Fibroblast of skin of back (primary cell): ENCODE results near the gene AURKAIP1.
"Not testable (repeated sequence)": the region's sequence is repeated elsewhere in the genome, so short reads cannot be mapped to it uniquely, and the experiment has no call there.

Experiments used
- DNase-seq: peaks from one replicate; pipeline ENCODE4 v3.0.0-alpha.2; 2013

The AURKAIP1 gene

GRCh38 chr1:1406101-1406820 lies 31.3 kb upstream of the AURKAIP1 start:
- no peak for DNase-seq

- no peak for DNase-seq
Observed at GRCh38 chr1:1403653-1404052, 28.6 kb upstream of the AURKAIP1 start.

- DNase-seq = not testable (repeated sequence)
Observed at GRCh38 chr1:1402901-1403392, 27.9 kb upstream of the AURKAIP1 start.

- DNase-seq = peak; percentile 52
Observed at GRCh38 chr1:1402072-1402900, 27.3 kb upstream of the AURKAIP1 start.

GRCh38 chr1:1401457-1402010 lies 26.5 kb upstream of the AURKAIP1 start:
- DNase-seq = no peak

DNA sequence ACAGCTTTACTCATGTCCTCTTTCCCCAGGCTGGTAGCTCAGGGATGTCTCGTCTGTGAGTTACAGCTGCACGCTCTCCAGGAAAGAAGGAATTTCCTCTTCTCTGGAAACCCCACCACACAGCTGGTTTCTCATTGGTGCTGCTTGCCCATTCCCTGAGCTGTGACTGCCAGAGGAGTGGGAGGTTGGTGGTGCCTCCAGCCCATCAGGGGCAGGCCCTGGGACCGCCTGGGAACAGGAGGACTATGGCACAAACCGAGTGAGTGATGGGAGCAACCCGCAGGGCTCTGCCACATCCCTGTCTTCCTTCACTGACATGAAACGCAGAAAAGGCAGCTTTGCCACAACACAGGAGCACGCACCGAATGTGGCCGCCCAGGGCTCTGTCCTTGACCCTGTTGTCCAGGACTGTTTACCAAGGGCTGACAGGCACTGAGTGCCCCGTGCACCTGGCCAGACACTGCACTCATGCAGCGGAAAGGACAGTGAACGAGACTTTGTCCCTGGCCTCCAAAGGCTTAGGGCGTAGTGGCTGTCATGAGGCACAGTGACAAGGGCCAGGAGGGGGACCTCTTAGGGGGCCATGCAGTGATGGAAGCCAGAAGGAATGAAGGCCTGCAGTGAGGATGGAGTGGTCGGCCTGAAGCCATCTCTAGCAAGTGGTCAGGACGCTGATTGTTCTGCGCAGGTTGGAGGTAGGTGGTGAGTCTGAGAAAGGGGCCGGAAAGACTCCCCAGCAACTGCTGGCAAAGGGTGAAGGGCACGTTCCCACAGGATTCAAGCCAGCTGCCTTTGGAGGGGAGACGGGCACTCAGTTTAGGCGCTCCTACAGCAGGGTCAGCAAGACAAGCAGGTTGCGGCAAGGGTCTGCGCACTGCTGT lies 25.8 kb upstream of the AURKAIP1 start:
- no peak for DNase-seq

DNA sequence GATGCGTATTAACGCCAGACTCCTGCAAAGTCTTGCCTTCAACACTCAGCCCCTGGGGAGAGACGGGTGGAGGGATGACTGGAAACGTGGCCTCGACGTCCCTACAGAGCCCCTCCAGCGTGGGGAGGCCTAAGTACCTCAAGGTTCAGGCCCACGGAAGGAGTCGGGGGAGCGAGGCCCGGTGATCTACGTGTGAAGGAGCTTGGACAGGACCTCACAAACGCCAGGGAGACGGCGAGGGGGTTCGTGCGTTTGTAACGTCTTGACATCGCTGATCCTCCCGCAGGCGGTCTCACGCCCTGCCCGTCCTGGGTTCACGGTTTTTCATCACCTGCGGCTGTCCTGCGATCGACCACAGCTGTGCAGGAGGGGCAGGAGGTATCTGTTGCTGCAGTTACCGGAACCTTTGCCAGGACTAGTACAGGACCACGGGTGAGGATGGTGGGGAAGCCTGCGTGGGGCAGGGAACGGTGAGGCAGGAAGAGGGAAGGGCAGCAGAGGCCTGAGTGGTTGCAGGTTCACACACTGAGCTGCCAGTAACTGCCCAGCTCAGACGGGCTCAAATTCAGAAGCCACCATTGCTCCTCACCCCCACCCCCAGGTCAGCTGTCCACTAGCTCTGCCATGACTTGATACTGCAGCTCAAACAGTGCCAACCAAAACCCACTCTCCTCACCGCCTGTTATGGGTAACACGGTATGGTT lies 25.0 kb upstream of the AURKAIP1 start:
- no peak for DNase-seq

- peak; percentile 98 for DNase-seq
Observed at GRCh38 chr1:1399187-1399871, 24.3 kb upstream of the AURKAIP1 start, which contains the start of gene CCNL2. TSS of gene CCNL2 (minus strand) at chr1:1399335. CDS start at chr1:1399306, 29 bp downstream.

DNA sequence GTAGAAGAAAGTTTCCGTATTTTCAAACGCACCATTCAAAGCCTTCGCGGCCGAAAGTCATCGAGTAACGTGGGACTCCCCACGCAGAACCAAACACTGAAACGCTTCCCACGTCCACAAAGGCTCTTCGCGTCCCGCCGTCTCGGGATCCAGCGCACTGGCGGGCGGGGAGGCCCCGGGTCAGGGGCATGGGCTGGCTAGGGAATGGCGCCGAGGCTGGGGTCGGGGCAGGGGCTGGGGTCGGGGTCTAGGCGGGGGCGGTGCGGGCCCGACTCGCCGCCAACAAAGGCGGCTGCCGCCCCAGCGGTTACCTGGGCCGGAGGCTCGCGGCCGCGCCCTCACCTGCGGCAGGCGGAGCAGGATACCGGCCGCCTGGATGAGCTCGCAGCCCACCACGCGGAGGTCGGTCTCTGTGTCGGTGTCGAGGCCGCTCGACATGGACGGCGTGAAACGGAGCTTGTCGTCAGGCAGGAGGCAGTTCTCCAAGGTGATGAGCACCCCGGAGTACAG lies 23.7 kb upstream of the AURKAIP1 start:
- DNase-seq = no peak

DNA sequence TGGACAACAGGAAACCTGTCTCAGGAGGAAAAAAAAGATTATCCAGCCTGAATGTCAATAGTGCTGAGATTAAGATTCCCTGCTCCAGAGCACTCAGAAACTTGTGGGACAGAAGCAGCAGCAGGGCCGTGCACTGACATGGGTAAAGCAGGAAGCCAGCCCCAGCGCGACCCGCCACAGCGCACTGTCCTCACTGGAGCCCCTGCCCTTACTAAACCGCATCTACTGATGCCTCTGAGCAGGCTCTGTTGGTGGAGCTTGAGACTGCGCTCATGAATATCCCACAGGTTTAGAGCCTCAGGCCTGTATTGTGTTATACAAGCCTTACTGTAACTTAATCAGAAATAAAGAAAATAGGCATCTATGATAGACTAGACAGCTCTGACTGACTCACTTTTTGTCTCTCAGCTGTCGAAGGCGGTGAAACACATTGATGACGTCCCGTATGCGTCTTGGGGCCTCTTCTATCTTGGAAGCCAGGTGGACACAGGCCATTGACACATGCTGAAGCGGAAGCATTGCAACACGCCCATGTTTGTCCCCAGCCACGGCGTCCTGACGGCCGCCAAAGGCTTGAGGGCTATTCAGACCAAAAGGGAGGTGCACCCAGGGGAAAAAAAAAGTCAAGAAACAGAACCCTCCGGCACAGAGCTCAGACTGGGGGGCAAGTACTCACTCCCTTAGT lies 23.0 kb upstream of the AURKAIP1 start:
- DNase-seq = no peak

DNA sequence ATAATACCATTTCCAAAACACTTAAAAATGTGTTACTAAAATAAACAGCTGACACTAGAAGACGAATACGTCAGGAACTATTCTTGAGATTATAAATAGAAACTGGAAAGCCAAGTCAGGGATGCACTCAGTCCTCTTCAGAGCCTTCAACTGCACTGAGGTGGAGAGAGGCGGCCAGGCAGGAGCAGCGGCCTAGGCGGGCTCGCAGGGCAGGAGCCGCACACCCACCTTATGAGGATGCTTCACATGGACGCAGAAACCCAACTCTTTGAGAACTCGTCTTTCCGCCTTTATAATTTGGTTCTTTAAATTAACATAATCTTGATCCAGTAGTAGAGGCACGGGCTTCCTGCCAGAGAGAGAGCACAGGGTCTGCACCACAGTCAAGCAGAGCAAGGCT lies 20.2 kb upstream of the AURKAIP1 start:
- no peak for DNase-seq

DNA sequence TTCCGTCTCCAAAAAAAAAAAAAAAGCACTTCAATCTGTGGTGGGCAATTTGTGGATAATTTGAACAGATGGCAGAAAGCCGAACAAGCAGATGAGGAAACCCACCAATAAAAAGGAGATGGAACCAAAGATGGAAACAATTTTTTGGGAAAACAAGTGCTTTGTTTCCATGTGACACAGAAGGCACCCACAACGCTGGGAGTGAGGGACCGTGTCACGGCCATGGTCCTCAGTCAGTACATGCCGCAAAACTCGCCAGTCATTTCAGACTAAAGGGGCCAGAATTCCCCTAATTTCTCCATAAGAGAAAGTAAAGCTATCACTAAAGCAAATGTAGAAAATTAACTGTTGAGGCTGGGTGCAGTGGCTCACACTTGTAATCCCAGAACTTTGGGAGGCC lies 19.1 kb upstream of the AURKAIP1 start:
- no peak for DNase-seq

DNA sequence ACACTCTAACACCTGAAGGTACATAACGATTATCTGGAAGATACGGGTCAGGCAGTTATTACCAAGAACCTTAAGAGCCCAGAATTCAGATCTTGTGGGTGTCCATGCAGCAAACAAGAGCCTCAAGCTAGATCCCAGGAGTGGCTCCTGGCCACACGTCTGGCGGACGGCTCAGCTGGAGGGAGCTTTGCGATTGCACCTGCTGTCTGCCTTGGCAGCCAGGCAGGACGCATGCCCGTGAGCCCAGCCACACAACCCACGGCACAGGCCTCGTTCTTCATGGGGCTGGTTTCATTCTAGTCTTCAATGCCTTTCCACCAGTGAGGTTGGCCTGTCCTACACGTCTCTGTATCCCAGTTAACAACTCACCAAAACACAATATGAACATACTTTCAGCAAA lies 18.4 kb upstream of the AURKAIP1 start:
- no peak for DNase-seq

DNA sequence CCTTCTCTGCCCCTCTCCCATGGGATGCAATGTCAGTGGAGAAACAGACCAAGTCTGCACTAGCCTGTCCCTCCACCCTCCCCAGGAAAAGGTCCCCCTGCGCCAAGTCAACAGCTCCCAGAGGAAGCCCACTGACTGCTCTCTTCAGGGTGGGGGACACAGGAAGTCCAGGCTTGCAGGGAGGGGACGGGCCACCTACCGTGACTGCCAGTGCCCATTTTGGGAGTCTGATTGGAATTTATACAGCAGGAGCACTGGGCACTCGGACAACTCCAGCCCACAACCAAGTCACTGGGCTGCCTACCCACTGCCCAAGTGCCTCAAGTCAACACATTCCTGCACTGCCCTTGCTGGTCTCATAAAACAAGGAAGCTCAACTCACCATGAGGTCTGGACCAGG lies 18.0 kb upstream of the AURKAIP1 start:
- no peak for DNase-seq

DNA sequence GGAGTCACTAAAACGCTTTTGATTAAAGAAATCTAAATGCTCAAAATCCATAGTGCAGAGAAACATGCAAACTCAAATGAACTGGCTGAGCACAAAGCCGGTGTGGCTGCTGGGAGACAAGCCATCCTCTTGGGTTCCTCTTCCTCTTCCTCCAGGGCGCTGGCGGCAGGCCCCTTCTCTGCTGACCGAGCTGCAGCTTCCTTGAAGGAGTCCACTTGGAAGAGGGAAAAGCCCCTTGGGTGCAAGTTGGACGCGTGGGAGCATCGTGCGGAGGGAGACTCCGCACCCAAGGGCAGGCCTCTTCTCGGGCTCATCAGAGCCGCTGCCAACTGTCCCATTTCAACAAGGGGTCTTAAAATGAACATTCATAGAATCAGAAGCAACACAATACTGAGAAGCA lies 16.2 kb upstream of the AURKAIP1 start:
- DNase-seq = no peak

DNA sequence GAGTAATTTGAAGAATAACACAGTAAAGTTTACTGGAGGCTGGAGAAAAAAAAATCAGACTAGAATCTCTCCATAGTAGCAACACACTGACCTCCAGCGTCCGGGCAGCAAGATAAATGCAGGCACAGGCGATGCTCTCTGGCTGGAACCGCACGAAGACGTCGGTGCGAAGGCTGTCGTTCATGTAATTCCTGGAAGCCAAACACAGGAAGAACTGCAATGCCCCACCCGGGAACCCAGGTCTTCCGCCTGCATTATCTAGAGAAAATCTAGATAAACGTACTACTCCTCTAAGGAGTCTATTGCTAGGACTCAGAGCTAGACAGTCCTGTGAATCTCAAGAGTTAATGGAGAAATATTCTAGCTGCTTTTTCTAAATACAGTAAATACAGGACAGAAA lies 15.7 kb upstream of the AURKAIP1 start:
- DNase-seq = no peak

DNA sequence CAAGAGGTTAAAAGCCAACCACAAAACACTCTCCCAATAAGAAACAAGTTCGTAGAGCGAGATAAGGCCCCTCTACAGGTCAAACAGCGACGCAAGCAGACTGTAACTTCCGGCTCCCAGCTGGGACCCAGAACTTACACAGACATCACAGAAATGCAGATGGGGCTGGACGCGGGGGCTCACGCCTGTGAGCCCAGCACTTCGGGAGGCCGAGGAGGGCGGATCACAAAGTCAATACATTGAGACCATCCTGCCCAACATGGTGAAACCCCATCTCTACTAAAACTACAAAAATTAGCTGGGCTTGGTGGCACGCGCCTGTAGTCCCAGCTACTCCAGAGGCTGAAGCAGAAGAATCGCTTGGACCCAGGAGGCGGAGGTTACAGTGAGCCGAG lies 13.1 kb upstream of the AURKAIP1 start:
- DNase-seq = no peak

DNA sequence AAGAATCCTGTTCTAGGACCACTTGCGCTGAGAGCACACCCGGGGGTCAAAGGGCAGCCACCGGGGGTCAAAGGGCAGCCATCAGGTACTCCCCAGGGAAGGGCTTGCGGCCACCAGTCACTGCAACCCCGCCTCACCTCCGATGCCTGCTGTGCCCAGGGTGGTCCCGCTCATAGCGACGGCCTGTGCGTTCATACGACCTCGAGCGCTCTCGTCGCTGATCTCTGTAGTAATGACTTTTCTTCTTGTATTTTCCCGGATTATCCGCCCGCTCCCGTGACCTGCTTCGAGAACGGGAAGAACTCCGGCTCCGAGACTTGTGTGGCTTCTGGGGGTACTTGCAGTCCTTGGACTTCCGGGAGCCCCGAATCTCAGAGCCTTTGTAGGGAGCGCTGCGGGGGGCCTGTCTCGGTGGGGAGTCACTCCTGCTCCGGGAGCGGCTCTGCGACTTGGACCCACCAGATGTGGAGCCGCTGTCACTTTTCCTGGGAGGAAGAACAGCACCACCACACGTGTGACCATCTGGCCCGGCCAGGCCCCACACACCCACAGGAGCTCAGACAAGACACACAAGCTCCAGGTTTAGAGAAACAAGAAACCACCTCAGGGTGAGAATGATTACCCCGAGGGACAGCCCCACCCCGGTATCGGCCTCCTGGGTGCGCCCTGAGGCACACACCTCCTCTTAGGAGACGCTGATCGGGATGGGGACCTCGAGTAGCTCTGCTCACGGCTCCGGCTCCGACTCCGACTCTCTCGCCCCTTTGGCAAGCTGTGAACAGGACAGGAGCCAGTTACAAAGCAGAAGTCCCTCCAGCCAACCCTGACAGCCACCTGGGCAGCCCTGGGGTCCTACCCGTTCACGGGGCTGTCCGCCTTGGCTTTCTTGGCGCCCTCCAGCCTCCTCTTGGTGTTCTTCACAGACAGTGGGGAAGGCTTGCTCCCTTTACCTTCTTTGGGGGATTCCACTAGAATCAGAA lies 12.4 kb upstream of the AURKAIP1 start:
- no peak for DNase-seq

GRCh38 chr1:1385931-1386330 lies 10.9 kb upstream of the AURKAIP1 start:
- no peak for DNase-seq
